ENCODE data around the gene HSF4. TPM values are rescaled to one million over a fixed set of nuclear protein-coding genes. Genes with fewer than 3 reads are reported as not detected.

Gene HSF4
- total RNA-seq, 4 donors from 2014 or later, result 29.5 to 136 (median 76.6) TPM

DNA sequence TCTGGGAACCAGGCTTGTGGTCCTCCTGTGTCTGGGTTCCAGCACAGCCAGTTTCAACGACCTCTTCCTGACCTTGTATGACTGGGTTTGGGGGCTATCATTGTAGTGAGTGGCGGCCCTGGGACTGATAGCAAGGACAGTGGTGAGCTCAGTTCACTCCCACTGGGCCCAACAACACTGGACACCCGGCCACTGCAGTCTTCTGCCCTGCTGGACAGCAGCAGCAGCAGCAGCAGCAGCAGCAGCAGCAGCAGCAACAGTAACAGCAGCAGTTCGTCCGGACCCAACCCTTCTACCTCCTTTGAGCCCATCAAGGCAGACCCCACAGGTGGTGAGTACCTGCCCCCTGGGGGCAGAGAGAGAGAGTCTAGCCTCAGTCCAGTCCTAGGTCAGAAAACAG, 31.1 kb downstream of the HSF4 start:
- TF ChIP-seq EP300 (IDR thresholded peaks at IDR 0.05; ENCODE audit: low read depth), result no peak
- TF ChIP-seq, protein P1, sequence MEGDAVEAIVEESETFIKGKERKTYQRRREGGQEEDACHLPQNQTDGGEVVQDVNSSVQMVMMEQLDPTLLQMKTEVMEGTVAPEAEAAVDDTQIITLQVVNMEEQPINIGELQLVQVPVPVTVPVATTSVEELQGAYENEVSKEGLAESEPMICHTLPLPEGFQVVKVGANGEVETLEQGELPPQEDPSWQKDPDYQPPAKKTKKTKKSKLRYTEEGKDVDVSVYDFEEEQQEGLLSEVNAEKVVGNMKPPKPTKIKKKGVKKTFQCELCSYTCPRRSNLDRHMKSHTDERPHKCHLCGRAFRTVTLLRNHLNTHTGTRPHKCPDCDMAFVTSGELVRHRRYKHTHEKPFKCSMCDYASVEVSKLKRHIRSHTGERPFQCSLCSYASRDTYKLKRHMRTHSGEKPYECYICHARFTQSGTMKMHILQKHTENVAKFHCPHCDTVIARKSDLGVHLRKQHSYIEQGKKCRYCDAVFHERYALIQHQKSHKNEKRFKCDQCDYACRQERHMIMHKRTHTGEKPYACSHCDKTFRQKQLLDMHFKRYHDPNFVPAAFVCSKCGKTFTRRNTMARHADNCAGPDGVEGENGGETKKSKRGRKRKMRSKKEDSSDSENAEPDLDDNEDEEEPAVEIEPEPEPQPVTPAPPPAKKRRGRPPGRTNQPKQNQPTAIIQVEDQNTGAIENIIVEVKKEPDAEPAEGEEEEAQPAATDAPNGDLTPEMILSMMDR (IDR thresholded peaks at IDR 0.05), result no peak
- TF ChIP-seq POLR2A (IDR thresholded peaks at IDR 0.05), result no peak
- TF ChIP-seq POLR2AphosphoS5 (IDR thresholded peaks at IDR 0.05), result no peak
- Histone ChIP-seq H3K4me1 (peaks cover 11 to 43% (median 37%) of the 10 kb centered on the region in 4 donors), H3K36me3 (peaks cover 0 to 31% (median 11%) of the 10 kb centered on the region in 4 donors), H3K27ac (no peak overlapping the region), H3K27me3 (no peaks in the 10 kb centered on the region), H3K9me3 (no peaks in the 10 kb centered on the region), H3K4me3 (no peak overlapping the region)
- WGBS, 2 donors (ENCODE audit: low coverage in 1 of 2), result 86% methylated on average over 5 of the region's 5 CpGs; no CpG with 5 or more reads in 1 of the 2 donors
- intact Hi-C loops (cut with DNase I; ENCODE audit: low total_unique reads) (no loop called here), in situ Hi-C loops (cut with MboI; ENCODE audit: low pct_ligation_motif_present in 1 of 4, low pct_unique_long_range_greater_than_20kb in 1 of 4, low sequenced_read_pairs in 3 of 4) (no loop called here)
- no peak for DNase-seq

- H3K36me3 ChIP-seq, result peaks cover 0 to 38% (median 11%) of the 10 kb centered on the region in 4 donors
- in situ Hi-C loops (cut with MboI; ENCODE audit: low pct_ligation_motif_present in 1 of 4, low pct_unique_long_range_greater_than_20kb in 1 of 4, low sequenced_read_pairs in 3 of 4) (no loop called here), intact Hi-C loops (cut with DNase I; ENCODE audit: low total_unique reads) (no loop called here)
- DNase-seq, result no peak
- H3K4me1 ChIP-seq, result peaks cover 11 to 37% (median 34%) of the 10 kb centered on the region in 4 donors
- WGBS, 2 donors (ENCODE audit: low coverage in 1 of 2), result 100% methylated on average over 1 of the region's 1 CpG; no CpG with 5 or more reads in 1 of the 2 donors
- H3K27me3 ChIP-seq, result no peaks in the 10 kb centered on the region
- no peaks in the 10 kb centered on the region for H3K9me3 ChIP-seq
- no peak overlapping the region for H3K27ac ChIP-seq
- TF ChIP-seq, protein P1 (IDR thresholded peaks at IDR 0.05), result no peak
- TF ChIP-seq EP300 (IDR thresholded peaks at IDR 0.05; ENCODE audit: low read depth), result no peak
- TF ChIP-seq POLR2AphosphoS5 (IDR thresholded peaks at IDR 0.05), result no peak
- no peak for TF ChIP-seq POLR2A (IDR thresholded peaks at IDR 0.05)
- H3K4me3 ChIP-seq, result no peak overlapping the region
These were observed 32.3 kb downstream of the HSF4 start for GRCh38 chr16:67196881-67197280.

GRCh38 chr16:67197704-67198103, 33.2 kb downstream of the HSF4 start:
- no peaks in the 10 kb centered on the region for H3K27me3 ChIP-seq
- in situ Hi-C loops (cut with MboI; ENCODE audit: low pct_ligation_motif_present in 1 of 4, low pct_unique_long_range_greater_than_20kb in 1 of 4, low sequenced_read_pairs in 3 of 4) (no loop called here), intact Hi-C loops (cut with DNase I; ENCODE audit: low total_unique reads) (no loop called here)
- peak overlapping the region in 3 of 4 donors; percentile 88 to 93 (median 89) for H3K27ac ChIP-seq
- WGBS, 2 donors (ENCODE audit: low coverage in 1 of 2), result 71% methylated on average over 6 of the region's 6 CpGs; no CpG with 5 or more reads in 1 of the 2 donors
- H3K36me3 ChIP-seq, result peaks cover 0 to 47% (median 11%) of the 10 kb centered on the region in 4 donors
- no peak for DNase-seq
- peaks cover 9 to 34% (median 31%) of the 10 kb centered on the region in 4 donors for H3K4me1 ChIP-seq
- H3K9me3 ChIP-seq, result no peaks in the 10 kb centered on the region
- TF ChIP-seq POLR2AphosphoS5 (IDR thresholded peaks at IDR 0.05) (no peak), POLR2A (IDR thresholded peaks at IDR 0.05) (no peak), EP300 (IDR thresholded peaks at IDR 0.05; ENCODE audit: low read depth) (no peak)
- TF ChIP-seq, protein P1 (IDR thresholded peaks at IDR 0.05), result no peak
- H3K4me3 ChIP-seq, result no peak overlapping the region

- intact Hi-C loops (cut with DNase I; ENCODE audit: low total_unique reads), result no loop called here
- Histone ChIP-seq H3K36me3 (peaks cover 0 to 50% (median 11%) of the 10 kb centered on the region in 4 donors), H3K4me1 (peaks cover 4 to 28% (median 25%) of the 10 kb centered on the region in 4 donors), H3K9me3 (no peaks in the 10 kb centered on the region), H3K27ac (peak overlapping the region; percentile 86 to 93 (median 88)), H3K4me3 (no peak overlapping the region), H3K27me3 (no peaks in the 10 kb centered on the region)
- in situ Hi-C loops (cut with MboI; ENCODE audit: low pct_ligation_motif_present in 1 of 4, low pct_unique_long_range_greater_than_20kb in 1 of 4, low sequenced_read_pairs in 3 of 4), result no loop called here
- no peak for TF ChIP-seq EP300 (IDR thresholded peaks at IDR 0.05; ENCODE audit: low read depth)
- TF ChIP-seq, protein P1 (IDR thresholded peaks at IDR 0.05), result peak; percentile 56 to 97 (median 80)
- peak in 2 of 3 donors; percentile 8 to 13 for TF ChIP-seq POLR2AphosphoS5 (IDR thresholded peaks at IDR 0.05)
- no peak for TF ChIP-seq POLR2A (IDR thresholded peaks at IDR 0.05)
- WGBS, 2 donors (ENCODE audit: low coverage in 1 of 2), result 42% methylated on average over 12 of the region's 12 CpGs; no CpG with 5 or more reads in 1 of the 2 donors
- peak; percentile 78 for DNase-seq
These were observed 33.7 kb downstream of the HSF4 start for GRCh38 chr16:67198238-67198734.

Data from transverse colon (tissue), 4 donors.